Stimulated activated CD4-positive, alpha-beta T cell treated with anti-CD3 and anti-CD28 coated beads, TNF-alpha, amount 100 ng/mL, for 24 hours (primary cell): ENCODE results near the gene DSE.
A peak's percentile ranks its signal among the peaks of the same experiment; 100 is the strongest.

ENCODE experiments used
- DNase-seq, 3 experiments: peaks; one replicate each; pipeline ENCODE4 v3.0.0-alpha.2; 2020; ENCODE audit warnings: low read depth in 3 of 3

DSE gene

GRCh38 chr6:116447052-116447451 is 76.3 kb downstream of the DSE start:
- no peak for DNase-seq

- no peak for DNase-seq
Measured at GRCh38 chr6:116447496-116448011, 76.8 kb downstream of the DSE start.

- DNase-seq: no peak
Measured at GRCh38 chr6:116449565-116449964, 78.8 kb downstream of the DSE start.

GRCh38 chr6:116450185-116450710 is 79.5 kb downstream of the DSE start:
- DNase-seq: no peak

GRCh38 chr6:116450769-116451740 is 80.3 kb downstream of the DSE start:
- DNase-seq: no peak

GRCh38 chr6:116451916-116452315 is 81.2 kb downstream of the DSE start:
- DNase-seq: no peak

GRCh38 chr6:116452531-116452930 is 81.8 kb downstream of the DSE start:
- DNase-seq: no peak

- DNase-seq: no peak
Measured at GRCh38 chr6:116456106-116456505, 85.4 kb downstream of the DSE start.

GRCh38 chr6:116456927-116457326 is 86.2 kb downstream of the DSE start:
- no peak for DNase-seq

- DNase-seq: no peak
Measured at GRCh38 chr6:116458264-116458663, 87.5 kb downstream of the DSE start.

- no peak for DNase-seq
Measured at GRCh38 chr6:116459927-116460326, 89.2 kb downstream of the DSE start.

- DNase-seq: no peak
Measured at GRCh38 chr6:116461331-116461931, 90.7 kb downstream of the DSE start, which contains the start of gene CALHM6. Gene CALHM6, plus strand, starts transcription at chr6:116461375. Its CDS starts 555 bp downstream, at chr6:116461930.

- peak in 2 of 3 experiments; percentile 12 to 42 for DNase-seq
Measured at GRCh38 chr6:116461932-116462885, 91.5 kb downstream of the DSE start.

- DNase-seq: no peak
Measured at GRCh38 chr6:116463301-116463700, 92.6 kb downstream of the DSE start.

GRCh38 chr6:116465246-116465645 is 94.5 kb downstream of the DSE start:
- DNase-seq: no peak

- DNase-seq: no peak
Measured at GRCh38 chr6:116467096-116467495, 96.3 kb downstream of the DSE start.

- DNase-seq: no peak
Measured at GRCh38 chr6:116467514-116467913, 96.8 kb downstream of the DSE start.

- DNase-seq: no peak
Measured at GRCh38 chr6:116468293-116468692, 97.5 kb downstream of the DSE start.

- no peak for DNase-seq
Measured at GRCh38 chr6:116471531-116471930, 100.8 kb downstream of the DSE start.

GRCh38 chr6:116472706-116473105 is 102.0 kb downstream of the DSE start:
- DNase-seq: no peak

GRCh38 chr6:116475141-116475540 is 104.4 kb downstream of the DSE start:
- DNase-seq: no peak
